ENCODE data around the gene LUC7L3. TPM values are rescaled to one million over a fixed set of nuclear protein-coding genes. Genes with fewer than 3 reads are reported as not detected.
"Not testable (repeated sequence)": the region's sequence is repeated elsewhere in the genome, so short reads cannot be mapped to it uniquely, and the experiment has no call there.

Gene LUC7L3
- polyA plus RNA-seq, 2 of the 4 experiments (the other 2 are of a cell fraction), result 209 to 211 TPM

GRCh38 chr17:50680126-50680525, 39.3 kb upstream of the LUC7L3 start:
- ATAC-seq, result no peak

GRCh38 chr17:50680543-50681262, 38.7 kb upstream of the LUC7L3 start:
- FAIRE-seq; H3K9me3 ChIP-seq; H3K4me3 ChIP-seq; DNase-seq (ENCODE audit: low read depth in 1 of 2, low spot score in 1 of 2); ATAC-seq: not testable (repeated sequence)
- ChIA-PET CTCF (interaction anchor here (0.7 to 52.6 kb wide), 10 partner anchors 7 to 172 kb away, joined by 3 to 2097 read pairs (median 7); partner anchors contain the start of genes ABCC3 and SPATA20), POLR2A (interaction anchor here (0.6 to 1.7 kb wide), 2 partner anchors 16 to 19 kb away, joined by 3 to 5 read pairs; no protein-coding TSS in a partner anchor)
- peak; percentile 22 to 46; a peak in 1 of 4 replicates for TF ChIP-seq CEBPB (IDR thresholded peaks at IDR 0.05)
- TF ChIP-seq MAFK (IDR thresholded peaks at IDR 0.05; ENCODE audit: partially characterized antibody), result peak; percentile 62
- peaks cover 99% of the 10 kb centered on the region for H3K4me1 ChIP-seq
- H3K27ac ChIP-seq, result peak overlapping the region; percentile 97 to 98
- 65% methylated on average over 12 of the region's 12 CpGs for WGBS (ENCODE audit: missing lambda C conversion rate)
- peak overlapping the region; percentile 22; the same call in 2 of the 3 replicates for H3K4me2 ChIP-seq

More at GRCh38 chr17:50680126-50680525, 39.3 kb upstream of the LUC7L3 start:
- peak overlapping the region; percentile 97 to 98 for H3K27ac ChIP-seq
- 99% methylated on average over 5 of the region's 5 CpGs for WGBS (ENCODE audit: missing lambda C conversion rate)
- H3K4me1 ChIP-seq, result peaks cover 99% of the 10 kb centered on the region
- CTCF ChIA-PET, result interaction anchor here (0.7 to 52.6 kb wide), 6 partner anchors 7 to 136 kb away, joined by 3 to 2097 read pairs (median 400); partner anchors contain the start of genes ABCC3 and SPATA20
- TF ChIP-seq E2F6 (IDR thresholded peaks at IDR 0.05; ENCODE audit: borderline replicate concordance, low read depth) (no peak), HOXA7 (CRISPR knock-in tag; IDR thresholded peaks at IDR 0.05) (peak; percentile 45; the same call in 1 of the 2 replicates)
- no peak overlapping the region for H3K4me3 ChIP-seq
- POLR2A ChIA-PET, result interaction anchor here (0.6 to 1.7 kb wide), 2 partner anchors 15 to 19 kb away, joined by 3 to 5 read pairs; no protein-coding TSS in a partner anchor
- 0 out of 3 replicates have a peak overlapping the region, but pooled peaks have one; percentile 22 for H3K4me2 ChIP-seq
- H3K9me3 ChIP-seq, result no peaks in the 10 kb centered on the region
- DNase-seq (ENCODE audit: low read depth in 1 of 2, low spot score in 1 of 2) (no peak), FAIRE-seq (no peak)

- peak; percentile 86 to 91 for DNase-seq (ENCODE audit: low read depth in 1 of 2, low spot score in 1 of 2)
- Histone ChIP-seq H3K9me3 (no peaks in the 10 kb centered on the region), H3K4me2 (peak overlapping the region; percentile 22; the same call in 2 of the 3 replicates), H3K4me1 (peaks cover 99% of the 10 kb centered on the region), H3K27ac (peak overlapping the region; percentile 97 to 98), H3K4me3 (no peak overlapping the region)
- peak; percentile 54 for FAIRE-seq
- 60% methylated on average over 27 of the region's 27 CpGs for WGBS (ENCODE audit: missing lambda C conversion rate)
- ATAC-seq, result peak; percentile 53 to 75
- ChIA-PET CTCF (interaction anchor here (0.8 to 52.6 kb wide), 12 partner anchors 8 to 171 kb away, joined by 3 to 2097 read pairs (median 4); partner anchors contain the start of genes ABCC3 and SPATA20), POLR2A (interaction anchor here (0.7 to 0.8 kb wide), 2 partner anchors 12 to 20 kb away, joined by 3 to 4 read pairs; no protein-coding TSS in a partner anchor)
- TF ChIP-seq CTCF (IDR thresholded peaks at IDR 0.05), result peak; percentile 66
- peak; percentile 15 for TF ChIP-seq CHD2 (IDR thresholded peaks at IDR 0.05; ENCODE audit: low read length, partially characterized antibody)
- peak; percentile 86 for TF ChIP-seq SMC3 (IDR thresholded peaks at IDR 0.05)
- no peak for TF ChIP-seq EP300 (IDR thresholded peaks at IDR 0.05)
- TF ChIP-seq MAX (IDR thresholded peaks at IDR 0.05), result peak; percentile 79
- TF ChIP-seq POLR2A (IDR thresholded peaks at IDR 0.05; ENCODE audit: low read length), result no peak
- 0 out of 2 replicates have a peak, but pooled peaks have one; percentile 68 for TF ChIP-seq POLR2AphosphoS2 (conservative IDR thresholded peaks at IDR 0.05; ENCODE audit: low read length)
- TF ChIP-seq JUN (IDR thresholded peaks at IDR 0.05), result peak in 1 of 2 experiments; percentile 19; a peak in 1 of 5 replicates
- no peak for TF ChIP-seq HDAC2 (IDR thresholded peaks at IDR 0.05)
- peak; percentile 81 to 94 for TF ChIP-seq RAD21 (conservative IDR thresholded peaks at IDR 0.05 in 1 of 2, IDR thresholded peaks at IDR 0.05 in 1 of 2)
- TF ChIP-seq MYC (IDR thresholded peaks at IDR 0.05; ENCODE audit: borderline replicate concordance, low read length), result 0 out of 2 replicates have a peak, but pooled peaks have one; percentile 63
- TF ChIP-seq FOSB (CRISPR knock-in tag; IDR thresholded peaks at IDR 0.05), result peak; percentile 41; the same call in 1 of the 2 replicates
- TF ChIP-seq HOXA7 (CRISPR knock-in tag; IDR thresholded peaks at IDR 0.05), result peak; percentile 56; the same call in 1 of the 2 replicates
- TF ChIP-seq NFE2L2 (conservative IDR thresholded peaks at IDR 0.05; ENCODE audit: low read length), result 0 out of 2 replicates have a peak, but pooled peaks have one; percentile 5
These were observed 37.9 kb upstream of the LUC7L3 start for GRCh38 chr17:50681263-50682200.
